C4-2B (cell line): ENCODE measurements around the gene ZEB2.

Experiments used
- H3K27ac ChIP-seq: fragments of 450-650 bp; 2 replicates; pipeline ENCODE4 v1.5.1; 2017
- CTCF ChIP-seq: fragments of 450-650 bp; conservative IDR thresholded peaks from 2 replicates; pipeline ENCODE4 v1.5.1; 2017; ENCODE audit warnings: mild to moderate bottlenecking
- ZFX ChIP-seq: fragments of 450-650 bp; IDR thresholded peaks from 2 replicates; pipeline ENCODE4 v1.6.1; 2017

The ZEB2 gene

GRCh38 chr2:144474017-144474416 lies 45.9 kb downstream of the ZEB2 start:
- TF ChIP-seq CTCF (no peak), ZFX (no peak)
- H3K27ac ChIP-seq = no peak overlapping the region

GRCh38 chr2:144472911-144473310 lies 47.0 kb downstream of the ZEB2 start:
- TF ChIP-seq ZFX = no peak
- TF ChIP-seq CTCF = no peak
- no peak overlapping the region for H3K27ac ChIP-seq

GRCh38 chr2:144472046-144472412 lies 47.9 kb downstream of the ZEB2 start:
- no peak overlapping the region for H3K27ac ChIP-seq
- TF ChIP-seq ZFX = no peak
- no peak for TF ChIP-seq CTCF

- TF ChIP-seq ZFX = no peak
- TF ChIP-seq CTCF = no peak
- no peak overlapping the region for H3K27ac ChIP-seq
Measured at GRCh38 chr2:144471305-144472045, 48.4 kb downstream of the ZEB2 start.

GRCh38 chr2:144470816-144471215 lies 49.1 kb downstream of the ZEB2 start:
- TF ChIP-seq ZFX (no peak), CTCF (no peak)
- H3K27ac ChIP-seq = no peak overlapping the region

- TF ChIP-seq ZFX = no peak
- TF ChIP-seq CTCF = no peak
- H3K27ac ChIP-seq = no peak overlapping the region
Measured at GRCh38 chr2:144470334-144470733, 49.6 kb downstream of the ZEB2 start.

GRCh38 chr2:144469798-144470197 lies 50.1 kb downstream of the ZEB2 start:
- TF ChIP-seq CTCF = no peak
- TF ChIP-seq ZFX = no peak
- no peak overlapping the region for H3K27ac ChIP-seq
